ENCODE measurements around the gene UBAC2. TPM values are rescaled to one million over a fixed set of nuclear protein-coding genes. Genes with fewer than 3 reads are reported as not detected.

The UBAC2 gene
- total and polyA plus RNA-seq, 2 of the 4 experiments (the other 2 are of a cell fraction) = 20.8 to 36.3 TPM

- Histone ChIP-seq H4K5ac (ENCODE audit: low read depth, low read length) (no peak overlapping the region), H2AK5ac (ENCODE audit: low read depth, low read length) (no peak overlapping the region), H3K27me3 (ENCODE audit: control insufficient read depth, insufficient read depth, low read length) (no peaks in the 10 kb centered on the region), H4K91ac (ENCODE audit: insufficient read depth, low read depth, low read length) (no peak overlapping the region), H2AK9ac (replicated peaks; ENCODE audit: low read depth, low read length, poor library complexity) (no peak overlapping the region), H2BK15ac (ENCODE audit: low read depth, low read length) (no peak overlapping the region), H3K36me3 (ENCODE audit: control insufficient read depth, insufficient read depth, low read length) (peaks cover 6% of the 10 kb centered on the region; the same call in 1 of the 2 replicates), H3K9me3 (ENCODE audit: control insufficient read depth, insufficient read depth, low read length) (no peaks in the 10 kb centered on the region), H3K23ac (ENCODE audit: low read depth, low read length) (no peak overlapping the region), H4K20me1 (ENCODE audit: insufficient read depth, low read length) (peaks cover 4% of the 10 kb centered on the region; the same call in 1 of the 2 replicates), H2BK120ac (ENCODE audit: low read depth, low read length) (no peak overlapping the region), H3K14ac (replicated peaks; ENCODE audit: low read depth, low read length) (no peak overlapping the region), H2BK20ac (ENCODE audit: low read depth, low read length) (no peak overlapping the region), H3K56ac (ENCODE audit: extremely low read depth, insufficient read depth, low read length) (no peak overlapping the region), H3K27ac (ENCODE audit: insufficient read depth, low read length) (no peak overlapping the region), H3K4me1 (ENCODE audit: control insufficient read depth, insufficient read depth, low read length) (no peaks in the 10 kb centered on the region), H2AFZ (replicated peaks; ENCODE audit: low read length, poor library complexity) (no peak overlapping the region), H4K8ac (ENCODE audit: low read depth in 2 of 2, low read length in 2 of 2) (no peak overlapping the region), H2BK5ac (ENCODE audit: low read depth, low read length, poor library complexity, severe bottlenecking) (no peak overlapping the region), H3K18ac (ENCODE audit: low read depth, low read length) (no peak overlapping the region), H3K4ac (ENCODE audit: low read depth, low read length) (no peak overlapping the region), H3K9me1 (ENCODE audit: insufficient read depth, low read length) (peaks cover 3% of the 10 kb centered on the region; the same call in 1 of the 2 replicates), H3K79me1 (ENCODE audit: low read depth in 1 of 2, low read length in 2 of 2) (no peaks in the 10 kb centered on the region; a peak in 2 of 4 replicates), H3K4me3 (ENCODE audit: insufficient read depth, low read depth, low read length) (no peak overlapping the region), H3K4me2 (ENCODE audit: low read depth, low read length) (no peak overlapping the region), H3K9ac (ENCODE audit: low read depth, low read length) (no peak overlapping the region)
- POLR2A ChIA-PET (ENCODE audit: unreplicated experiment) = no interaction called here
- ATAC-seq (ENCODE audit: low read depth) (peak; percentile 44; the same call in 1 of the 2 replicates), DNase-seq (peak; percentile 35)
- in situ Hi-C loops (cut with MboI; ENCODE audit: low sequenced_read_pairs) = no loop called here
- CTCF ChIA-PET = no interaction called here
- WGBS, 2 experiments (ENCODE audit: extremely low coverage in 2 of 2, insufficient read length in 1 of 2) = 86% methylated on average over 3 of the region's 3 CpGs; no CpG with 5 or more reads in 1 of the 2 experiments
- intact Hi-C loops (cut with micrococcal nuclease) = no loop called here
- no TSS peak for BruUV-seq (replicated peaks)
- dilution Hi-C loops (cut with HindIII; ENCODE audit: low sequenced_read_pairs, unreplicated experiment) = no loop called here
- no peak for TF ChIP-seq MAZ (IDR thresholded peaks at IDR 0.05; ENCODE audit: borderline replicate concordance, low read depth, low read length)
- no peak for TF ChIP-seq RFX5 (IDR thresholded peaks at IDR 0.05; ENCODE audit: low read depth, low read length)
- no peak for TF ChIP-seq MAFK (IDR thresholded peaks at IDR 0.05; ENCODE audit: low read depth, low read length)
- TF ChIP-seq CTCF (conservative IDR thresholded peaks at IDR 0.05; ENCODE audit: low read depth, low read length) = no peak
- no peak for TF ChIP-seq CHD1 (IDR thresholded peaks at IDR 0.05; ENCODE audit: low read depth, low read length)
- TF ChIP-seq MXI1 (IDR thresholded peaks at IDR 0.05; ENCODE audit: borderline replicate concordance, low read depth, low read length) = no peak
- TF ChIP-seq USF2 (IDR thresholded peaks at IDR 0.05; ENCODE audit: low read depth, low read length) = no peak
- no peak for TF ChIP-seq RAD21 (IDR thresholded peaks at IDR 0.05; ENCODE audit: low read length)
- no peak for TF ChIP-seq FOS (IDR thresholded peaks at IDR 0.05; ENCODE audit: low read depth, low read length)
- no peak for TF ChIP-seq CEBPB (IDR thresholded peaks at IDR 0.05; ENCODE audit: low read depth, low read length)
- TF ChIP-seq SMC3 (IDR thresholded peaks at IDR 0.05; ENCODE audit: low read depth, low read length) = no peak
- no peak for TF ChIP-seq NFE2L2 (IDR thresholded peaks at IDR 0.05; ENCODE audit: low read depth, low read length)
- no peak for TF ChIP-seq ELK1 (IDR thresholded peaks at IDR 0.05; ENCODE audit: borderline replicate concordance, low read depth, low read length)
- TF ChIP-seq RCOR1 (IDR thresholded peaks at IDR 0.05; ENCODE audit: insufficient replicate concordance, low read length) = no peak
- TF ChIP-seq POLR2A (IDR thresholded peaks at IDR 0.05; ENCODE audit: low read depth, low read length) = no peak
Observed at GRCh38 chr13:99378985-99379733, 178.5 kb downstream of the UBAC2 start.

Measured in IMR-90 (cell line).